GM19452 (cell line): ENCODE data around the gene SLC6A18.

Source experiments
- ATAC-seq: cut with Tn5 transposase; IDR thresholded peaks from one replicate; pipeline ENCODE4 v1.9.1; 2021; ENCODE audit not compliant: unreplicated experiment

The SLC6A18 gene

GRCh38 chr5:1186351-1187233 is 38.6 kb upstream of the SLC6A18 start:
- no peak for ATAC-seq

GRCh38 chr5:1187234-1187949 is 37.8 kb upstream of the SLC6A18 start:
- no peak for ATAC-seq

- ATAC-seq, result no peak
Observed at GRCh38 chr5:1187950-1188334, 37.2 kb upstream of the SLC6A18 start.

DNA sequence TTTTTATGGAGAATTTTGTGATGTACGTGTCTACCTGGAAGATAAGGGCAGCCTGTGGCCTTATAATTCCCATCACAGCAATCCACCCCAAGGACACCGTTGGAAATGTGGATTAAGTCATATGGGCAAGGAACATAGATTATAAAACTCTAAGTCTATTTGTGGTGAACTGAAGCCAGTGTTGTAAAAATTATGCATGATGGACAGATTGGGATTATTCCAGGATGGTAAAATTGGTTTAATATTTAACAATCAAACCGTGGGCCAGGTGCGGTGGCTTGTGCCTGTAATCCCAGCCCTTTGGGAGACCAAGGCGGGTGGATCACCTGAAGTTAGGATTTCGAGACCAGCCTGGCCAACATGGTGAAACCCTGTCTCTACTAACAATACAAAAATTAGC is 36.7 kb upstream of the SLC6A18 start:
- no peak for ATAC-seq

- no peak for ATAC-seq
Observed at GRCh38 chr5:1189269-1189668, 35.9 kb upstream of the SLC6A18 start.

DNA sequence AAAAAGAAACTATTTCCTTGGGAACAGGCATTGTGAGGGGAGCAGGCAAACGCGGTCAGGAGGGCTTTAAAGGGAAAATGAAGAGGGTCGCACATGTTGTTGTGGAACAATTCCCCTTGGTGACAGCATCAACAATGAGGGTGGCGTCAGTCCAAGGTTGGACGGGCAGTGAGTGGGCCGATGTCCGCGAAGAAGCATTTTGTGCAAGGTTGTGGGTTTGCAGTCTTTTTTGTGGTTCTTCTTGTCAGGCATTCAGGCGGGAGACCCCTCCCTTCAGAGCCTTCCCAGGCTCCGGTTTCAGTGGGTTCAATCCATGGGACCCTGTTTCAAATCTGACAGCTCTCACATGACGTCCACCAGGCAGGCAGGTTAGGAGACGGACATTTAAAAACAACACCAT is 34.9 kb upstream of the SLC6A18 start:
- no peak for ATAC-seq

DNA sequence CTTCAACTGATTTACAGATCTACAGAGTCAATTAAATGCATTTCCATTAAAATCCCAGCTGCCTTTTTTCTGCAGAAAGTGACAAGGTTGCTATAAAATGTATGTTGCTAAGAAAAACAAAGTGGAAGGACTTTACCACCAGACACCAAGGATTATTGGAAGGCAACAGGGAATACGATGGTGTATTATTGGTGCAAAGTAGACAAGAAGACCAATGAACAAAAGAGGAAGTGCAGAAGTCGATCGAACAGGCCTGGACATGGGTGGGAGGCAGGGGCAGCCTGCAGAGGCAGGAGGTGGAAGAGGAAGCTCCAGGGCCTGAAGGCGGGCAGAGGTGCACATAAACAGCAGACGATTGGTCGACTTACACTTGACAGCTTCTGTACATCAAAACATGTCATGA is 34.3 kb upstream of the SLC6A18 start:
- ATAC-seq, result no peak

- ATAC-seq, result no peak
Observed at GRCh38 chr5:1192971-1193590, 32.1 kb upstream of the SLC6A18 start.

DNA sequence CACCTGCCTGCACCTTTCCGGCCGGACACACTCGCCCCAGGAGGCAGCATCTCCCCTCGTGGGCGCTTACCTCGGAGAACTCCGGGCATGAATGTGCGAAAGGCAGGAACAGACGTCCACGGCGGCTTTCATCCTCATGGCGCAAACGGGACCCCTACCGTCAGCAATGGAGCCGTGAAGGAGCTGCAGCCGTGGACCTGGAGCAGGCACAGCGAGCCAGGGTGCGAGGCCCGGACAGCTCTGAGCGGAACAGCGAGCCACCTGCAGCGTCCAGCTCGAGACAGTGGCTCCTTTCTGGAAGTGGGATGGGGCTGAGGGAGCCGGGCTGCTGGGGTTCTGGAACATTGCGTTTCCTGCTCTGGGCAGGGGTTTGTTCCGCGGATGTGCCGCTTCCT is 31.6 kb upstream of the SLC6A18 start:
- no peak for ATAC-seq

DNA sequence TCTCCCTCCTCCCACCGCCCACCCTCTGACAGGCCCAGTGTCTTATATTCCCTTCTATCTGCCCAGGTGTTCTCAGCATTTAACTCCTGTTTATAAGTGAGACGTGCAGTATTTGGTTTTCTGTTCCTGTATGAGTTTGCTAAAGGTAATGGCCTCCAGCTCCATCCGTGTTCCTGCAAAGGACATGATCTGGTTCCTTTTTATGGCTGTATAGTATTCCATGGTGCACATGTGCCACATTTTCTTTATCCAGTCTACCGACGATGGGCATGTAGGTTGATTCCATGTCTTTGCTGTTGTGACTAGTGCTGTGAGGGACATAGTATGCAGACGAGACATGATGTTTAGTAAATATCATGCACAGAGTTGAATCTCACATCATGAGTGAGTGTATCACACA is 30.8 kb upstream of the SLC6A18 start:
- no peak for ATAC-seq

- ATAC-seq, result no peak
Observed at GRCh38 chr5:1195439-1195838, 29.7 kb upstream of the SLC6A18 start.

DNA sequence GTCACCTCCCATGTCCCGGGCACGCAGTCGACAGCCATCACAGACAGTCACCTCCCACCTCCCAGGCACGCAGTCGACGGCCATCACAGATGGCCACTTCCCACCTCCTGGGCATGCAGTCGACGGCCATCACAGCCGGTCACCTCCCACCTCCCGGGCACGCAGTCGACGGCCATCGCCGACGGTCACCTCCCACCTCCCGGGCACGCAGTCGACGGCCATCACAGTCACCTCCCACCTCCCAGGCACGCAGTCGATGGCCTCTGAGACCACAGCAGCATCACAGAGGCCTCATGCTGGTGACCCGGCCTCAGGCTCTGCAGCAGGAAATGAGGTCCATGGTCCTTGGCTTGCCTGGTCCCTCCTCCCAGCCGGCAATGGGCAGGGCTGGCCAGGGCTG is 29.3 kb upstream of the SLC6A18 start:
- no peak for ATAC-seq

DNA sequence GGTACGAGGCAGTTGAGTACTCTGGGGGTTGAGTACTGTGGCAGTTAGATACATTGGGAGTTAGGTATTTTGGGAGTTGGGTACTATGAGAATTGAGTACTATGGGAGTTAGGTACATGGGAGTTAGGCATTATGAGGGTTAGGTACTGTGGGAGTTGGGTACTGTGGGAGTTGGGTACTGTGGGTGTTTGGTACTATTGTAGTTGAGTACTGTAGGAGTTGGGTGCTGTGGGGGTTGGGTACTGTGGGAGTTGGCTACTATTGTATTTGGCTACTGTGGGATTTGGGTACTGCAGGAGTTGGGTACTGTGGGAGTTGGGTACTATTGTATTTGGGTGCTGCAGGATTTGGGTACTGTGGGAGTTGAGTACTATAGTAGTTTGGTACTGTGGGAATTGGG is 28.6 kb upstream of the SLC6A18 start:
- no peak for ATAC-seq

DNA sequence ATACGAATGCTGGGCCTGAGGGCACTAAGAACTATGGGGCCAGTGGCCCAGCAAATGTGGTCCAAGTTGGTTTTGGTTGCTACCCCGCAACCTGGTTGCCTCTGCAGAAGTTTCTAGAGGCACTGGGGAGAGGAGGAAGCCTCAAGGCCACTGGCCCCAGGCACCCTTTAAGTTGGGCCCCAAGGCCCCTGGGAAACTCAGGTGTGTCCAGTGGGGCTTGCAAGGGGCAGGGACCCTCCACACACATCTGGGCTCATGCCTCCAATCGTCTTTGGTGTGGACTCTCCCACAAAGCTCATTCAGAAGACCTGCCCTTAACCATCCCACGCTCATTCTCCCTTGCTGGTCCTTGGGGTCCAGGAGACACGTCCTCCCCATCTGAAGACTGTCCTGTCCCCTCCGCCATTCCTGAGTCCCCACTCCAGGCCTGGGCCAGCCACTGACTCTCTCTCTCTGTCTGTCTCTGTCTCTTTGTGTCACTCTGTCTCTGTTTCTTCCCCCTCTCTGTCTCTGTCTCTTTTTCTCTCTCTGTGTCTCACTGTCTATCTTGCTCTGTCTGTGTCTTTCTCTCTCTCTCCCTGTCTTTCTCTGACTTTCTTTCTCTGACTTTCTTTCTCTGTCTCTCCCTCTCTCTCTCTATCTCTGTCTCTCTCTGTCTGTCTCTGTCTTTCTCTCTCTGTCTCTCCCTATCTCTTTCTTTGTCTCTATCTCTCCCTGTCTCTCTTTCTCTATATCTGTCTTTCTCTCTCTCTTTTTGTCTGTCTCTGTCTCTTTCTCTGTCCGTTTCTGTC is 27.1 kb upstream of the SLC6A18 start:
- no peak for ATAC-seq

GRCh38 chr5:1199340-1199648 is 25.9 kb upstream of the SLC6A18 start:
- no peak for ATAC-seq

- ATAC-seq, result no peak
Observed at GRCh38 chr5:1199649-1200494, 25.3 kb upstream of the SLC6A18 start.

DNA sequence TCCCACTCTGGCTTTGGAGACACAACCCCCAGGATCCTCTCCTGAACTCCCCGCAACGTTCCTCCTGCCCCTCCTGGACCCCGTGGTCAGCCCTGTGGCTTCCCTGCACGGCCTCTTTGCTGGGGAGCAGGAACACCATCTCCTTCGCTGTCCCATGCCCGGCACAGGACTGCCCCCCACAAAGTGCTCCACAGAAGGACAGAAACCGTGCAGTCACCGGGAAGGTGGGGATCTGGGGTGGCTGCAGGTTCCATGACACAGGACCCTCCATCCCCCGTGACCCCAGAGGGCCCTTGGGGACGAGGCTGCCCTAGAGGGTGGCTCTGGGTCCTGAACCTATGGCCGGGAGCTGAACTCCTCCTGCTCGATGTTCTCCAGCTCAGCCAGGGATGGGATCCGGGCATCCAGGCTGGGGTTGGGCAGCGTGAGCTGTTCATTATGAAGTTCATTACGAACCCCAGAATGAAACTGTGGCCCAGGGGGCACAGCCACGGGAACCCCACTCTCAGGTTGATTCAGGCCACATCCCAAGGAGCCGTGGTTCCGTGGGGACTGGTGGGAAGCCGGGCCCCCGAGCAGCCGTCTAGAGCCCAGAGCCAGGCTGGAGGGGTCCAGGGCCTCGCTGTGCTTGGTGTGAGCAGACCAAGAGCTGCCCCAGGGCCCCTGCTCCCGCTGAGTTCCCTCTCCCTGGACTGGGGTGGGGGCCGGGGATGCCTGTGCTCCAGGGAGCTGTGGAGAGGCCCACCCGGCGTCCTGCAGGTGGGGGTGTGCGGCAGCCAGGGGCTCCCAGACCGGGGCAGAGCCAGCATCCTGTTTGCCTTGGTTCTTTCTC is 24.5 kb upstream of the SLC6A18 start:
- no peak for ATAC-seq

- ATAC-seq, result no peak
Observed at GRCh38 chr5:1201327-1202025, 23.7 kb upstream of the SLC6A18 start, which contains the start of gene SLC6A19. Gene SLC6A19, plus strand, starts transcription at chr5:1201595. Its CDS starts 56 bp downstream, at chr5:1201651.
